ENCODE measurements around the gene MAP3K3.
A peak's percentile ranks its signal among the peaks of the same experiment; 100 is the strongest.
"Not testable (repeated sequence)": the region's sequence is repeated elsewhere in the genome, so short reads cannot be mapped to it uniquely, and the experiment has no call there.

The MAP3K3 gene

GRCh38 chr17:63706336-63707082 is 84.3 kb downstream of the MAP3K3 start:
- no peak for DNase-seq (ENCODE audit: low spot score)

- no peak for DNase-seq (ENCODE audit: low spot score)
Observed at GRCh38 chr17:63707151-63707550, 84.9 kb downstream of the MAP3K3 start.

GRCh38 chr17:63709110-63709509 is 86.9 kb downstream of the MAP3K3 start:
- no peak for DNase-seq (ENCODE audit: low spot score)

- DNase-seq (ENCODE audit: low spot score), result no peak
Observed at GRCh38 chr17:63714550-63715277, 92.5 kb downstream of the MAP3K3 start.

GRCh38 chr17:63716426-63716825 is 94.2 kb downstream of the MAP3K3 start:
- no peak for DNase-seq (ENCODE audit: low spot score)

- DNase-seq (ENCODE audit: low spot score), result no peak
Observed at GRCh38 chr17:63718988-63719387, 96.8 kb downstream of the MAP3K3 start.

GRCh38 chr17:63720194-63720593 is 98.0 kb downstream of the MAP3K3 start:
- DNase-seq (ENCODE audit: low spot score), result not testable (repeated sequence)

- no peak for DNase-seq (ENCODE audit: low spot score)
Observed at GRCh38 chr17:63722403-63722802, 100.2 kb downstream of the MAP3K3 start.

- no peak for DNase-seq (ENCODE audit: low spot score)
Observed at GRCh38 chr17:63735691-63736090, 113.5 kb downstream of the MAP3K3 start.

GRCh38 chr17:63740464-63741142 is 118.4 kb downstream of the MAP3K3 start:
- DNase-seq (ENCODE audit: low spot score), result peak; percentile 26

GRCh38 chr17:63741143-63741407 is 118.9 kb downstream of the MAP3K3 start:
- peak; percentile 32 for DNase-seq (ENCODE audit: low spot score)

GRCh38 chr17:63741408-63742173 is 119.4 kb downstream of the MAP3K3 start, which contains the start of gene STRADA:
Gene STRADA (minus strand): TSS chr17:63741799. CDS start chr17:63728369, 13,430 bp downstream.
- peak; percentile 96 for DNase-seq (ENCODE audit: low spot score)
